RWPE1 (cell line): ENCODE results near the gene VEZF1.

Experiments used
- CTCF ChIA-PET: fragments of 350-600 bp; sonication (Branson Sonifier 250); formaldehyde crosslinking; extraction: SDS; loops from one replicate; lab custom pipeline; 2021; lab: Yijun Ruan, JAX
- POLR2A ChIA-PET: fragments of 400-600 bp; formaldehyde crosslinking; extraction: SDS; loops from one replicate; lab custom pipeline; 2020; ENCODE audit warnings: antibody characterized with exemption; ENCODE audit not compliant: low non-redundant PET; lab: Yijun Ruan, JAX
- DNase-seq: peaks from one replicate; pipeline ENCODE4 v3.0.0; 2012; ENCODE audit warnings: low spot score
- H3K27ac ChIP-seq: fragments of 450-650 bp; 2 replicates; pipeline ENCODE4 v1.5.1; 2017
- CTCF ChIP-seq: fragments of 450-650 bp; conservative IDR thresholded peaks from 2 replicates; pipeline ENCODE4 v1.5.1; 2017; ENCODE audit warnings: low read depth, mild to moderate bottlenecking

VEZF1 gene

GRCh38 chr17:57935833-57936807 is 51.9 kb downstream of the VEZF1 start:
- CTCF ChIA-PET, result interaction anchor here (0.6 kb wide), 2 partner anchors 10 to 109 kb away, joined by 3 to 4 read pairs; no protein-coding TSS in a partner anchor
- DNase-seq, result no peak

GRCh38 chr17:57931488-57932137 is 56.4 kb downstream of the VEZF1 start:
- no peak for TF ChIP-seq CTCF
- DNase-seq, result no peak
- POLR2A ChIA-PET, result interaction anchor here (0.6 kb wide), 1 partner anchor 7 kb away, joined by 3 read pairs; no protein-coding TSS in a partner anchor
- peak overlapping the region; percentile 50 for H3K27ac ChIP-seq
- CTCF ChIA-PET, result no interaction called here

More at GRCh38 chr17:57935833-57936807, 51.9 kb downstream of the VEZF1 start:
- POLR2A ChIA-PET, result no interaction called here
- no peak for TF ChIP-seq CTCF
- peak overlapping the region; percentile 83 for H3K27ac ChIP-seq

GRCh38 chr17:57930239-57930638 is 57.8 kb downstream of the VEZF1 start:
- ChIA-PET POLR2A (interaction anchor here (0.6 kb wide), 1 partner anchor 17 kb away, joined by 6 read pairs; no protein-coding TSS in a partner anchor), CTCF (no interaction called here)
- DNase-seq, result no peak
- no peak for TF ChIP-seq CTCF
- H3K27ac ChIP-seq, result peak overlapping the region; percentile 50

GRCh38 chr17:57929386-57929785 is 58.7 kb downstream of the VEZF1 start:
- peak overlapping the region; percentile 50 for H3K27ac ChIP-seq
- no peak for DNase-seq
- no peak for TF ChIP-seq CTCF
- ChIA-PET CTCF (no interaction called here), POLR2A (no interaction called here)

- ChIA-PET CTCF (no interaction called here), POLR2A (no interaction called here)
- H3K27ac ChIP-seq, result no peak overlapping the region
- no peak for DNase-seq
- no peak for TF ChIP-seq CTCF
Measured at GRCh38 chr17:57928928-57929327, 59.1 kb downstream of the VEZF1 start.

- no peak for TF ChIP-seq CTCF
- peak; percentile 47 for DNase-seq
- peak overlapping the region; percentile 85 for H3K27ac ChIP-seq
- ChIA-PET CTCF (no interaction called here), POLR2A (interaction anchor here (0.7 kb wide), 1 partner anchor 58 kb away, joined by 4 read pairs; no protein-coding TSS in a partner anchor)
Measured at GRCh38 chr17:57927048-57927723, 60.9 kb downstream of the VEZF1 start.
